Activated naive CD4-positive, alpha-beta T cell treated with anti-CD3 and anti-CD28 coated beads, Interleukin-2, amount 50 U/mL, for 16 hours (primary cell): Measurements from ENCODE around the gene FUT6.
A peak's percentile ranks its signal among the peaks of the same experiment; 100 is the strongest.

Experiments
- DNase-seq: peaks from one replicate; pipeline ENCODE4 v3.0.0-alpha.2; 2020

Gene FUT6

DNA sequence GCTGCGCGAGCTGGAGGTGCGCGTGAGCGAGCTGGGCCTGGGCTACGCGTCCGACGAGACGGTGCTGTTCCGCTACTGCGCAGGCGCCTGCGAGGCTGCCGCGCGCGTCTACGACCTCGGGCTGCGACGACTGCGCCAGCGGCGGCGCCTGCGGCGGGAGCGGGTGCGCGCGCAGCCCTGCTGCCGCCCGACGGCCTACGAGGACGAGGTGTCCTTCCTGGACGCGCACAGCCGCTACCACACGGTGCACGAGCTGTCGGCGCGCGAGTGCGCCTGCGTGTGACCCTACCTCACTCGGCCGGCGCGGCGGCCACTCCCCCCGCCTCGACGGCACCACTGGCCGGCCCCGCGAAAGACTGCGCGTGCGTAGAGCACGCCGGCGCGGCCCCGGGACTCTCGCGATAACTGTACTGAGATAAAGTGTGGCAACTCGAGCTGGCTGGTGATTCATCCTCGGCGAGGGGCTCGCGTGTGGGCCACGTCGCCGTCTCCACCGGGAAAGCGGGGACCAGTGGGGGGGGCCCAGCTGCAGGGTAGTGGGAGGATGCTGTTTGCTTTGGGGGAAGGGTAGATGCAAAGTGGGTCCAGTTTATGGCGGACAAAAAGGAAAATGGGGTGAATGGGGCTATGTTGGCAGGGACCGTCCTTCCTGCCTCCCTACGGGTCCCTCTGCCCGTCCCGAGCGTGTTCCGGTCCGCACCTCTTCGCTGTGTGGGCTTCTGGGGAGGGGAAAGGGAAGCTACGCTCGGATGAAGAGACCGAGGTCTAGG lies 11.4 kb downstream of the FUT6 start:
- DNase-seq = peak; percentile 94

- DNase-seq = no peak
Measured at GRCh38 chr19:5827342-5827890, 12.1 kb downstream of the FUT6 start.

- DNase-seq = peak; percentile 23
Measured at GRCh38 chr19:5826531-5827341, 12.8 kb downstream of the FUT6 start.

DNA sequence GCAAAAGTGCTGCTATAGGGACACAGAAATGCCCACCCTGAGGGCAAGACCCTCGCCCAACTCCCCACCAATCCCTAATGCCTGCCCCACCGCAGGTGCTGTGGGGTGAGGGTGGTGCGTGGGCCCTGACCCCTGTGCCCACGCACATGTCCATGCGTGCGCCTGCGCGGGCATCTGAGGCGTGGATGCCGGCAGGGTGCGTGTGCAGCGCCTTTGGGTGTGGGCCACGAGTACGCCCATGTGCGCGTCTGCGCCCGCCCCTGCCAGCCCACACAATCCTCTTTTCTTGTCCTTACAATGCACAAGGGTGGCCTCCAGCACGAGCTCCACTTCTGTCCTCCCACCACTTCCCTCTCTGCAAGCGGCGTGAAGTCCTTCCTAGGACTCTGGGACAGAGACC lies 14.3 kb downstream of the FUT6 start:
- DNase-seq = no peak

DNA sequence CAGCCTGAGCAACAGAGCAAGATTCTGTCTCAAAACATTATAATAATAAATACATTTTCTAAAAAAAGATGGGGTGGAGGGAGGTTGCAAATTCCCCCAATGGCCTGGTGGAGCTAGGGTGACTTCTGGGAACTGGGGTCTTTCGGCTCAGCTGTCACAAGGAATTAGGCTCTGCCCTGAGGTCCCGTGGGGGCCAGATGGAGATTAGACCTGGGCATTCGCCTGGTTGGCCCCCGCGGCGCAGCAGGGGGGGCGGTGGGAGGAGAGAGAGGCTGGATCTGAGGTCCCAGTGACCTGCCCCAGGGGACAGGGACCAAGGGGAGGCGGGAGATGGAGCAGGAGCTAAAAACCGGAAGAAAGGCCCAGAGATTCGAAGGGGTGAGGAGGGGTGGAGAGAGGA lies 14.8 kb downstream of the FUT6 start:
- no peak for DNase-seq

DNA sequence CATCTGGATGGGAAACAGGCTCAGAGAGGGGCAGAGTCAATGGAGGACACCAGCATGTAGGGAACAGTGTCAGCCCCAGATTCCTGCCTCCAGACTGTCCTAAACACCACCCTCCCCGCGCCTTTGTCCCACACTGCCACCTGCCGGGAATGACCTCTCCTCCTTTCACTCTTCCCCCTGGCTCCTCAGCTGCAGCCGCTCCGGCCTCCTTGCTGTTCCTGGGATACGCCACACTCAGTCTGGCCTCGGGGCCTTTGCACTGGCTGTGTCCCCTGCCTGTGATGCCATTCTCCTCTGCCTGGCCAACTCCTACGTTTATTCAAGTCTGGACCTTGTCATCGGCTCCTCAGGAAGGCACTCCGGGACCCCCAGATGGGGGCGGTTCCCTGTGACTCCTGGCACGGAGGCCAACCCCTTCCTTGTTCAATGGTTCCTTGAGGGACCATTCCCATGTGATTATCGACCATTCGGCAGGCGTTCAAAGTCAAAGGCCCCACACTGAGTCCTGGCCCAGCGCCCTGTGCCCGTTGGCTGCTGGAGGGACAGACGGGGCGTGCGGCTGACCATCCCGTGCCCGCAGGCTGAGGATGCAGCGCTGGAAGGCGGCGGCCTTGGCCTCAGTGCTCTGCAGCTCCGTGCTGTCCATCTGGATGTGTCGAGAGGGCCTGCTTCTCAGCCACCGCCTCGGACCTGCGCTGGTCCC lies 15.8 kb downstream of the FUT6 start:
- DNase-seq = no peak

GRCh38 chr19:5822181-5822844 lies 17.2 kb downstream of the FUT6 start:
- no peak for DNase-seq

- no peak for DNase-seq
Measured at GRCh38 chr19:5821521-5822180, 17.9 kb downstream of the FUT6 start.

GRCh38 chr19:5820785-5821184 lies 18.7 kb downstream of the FUT6 start:
- DNase-seq = no peak

DNA sequence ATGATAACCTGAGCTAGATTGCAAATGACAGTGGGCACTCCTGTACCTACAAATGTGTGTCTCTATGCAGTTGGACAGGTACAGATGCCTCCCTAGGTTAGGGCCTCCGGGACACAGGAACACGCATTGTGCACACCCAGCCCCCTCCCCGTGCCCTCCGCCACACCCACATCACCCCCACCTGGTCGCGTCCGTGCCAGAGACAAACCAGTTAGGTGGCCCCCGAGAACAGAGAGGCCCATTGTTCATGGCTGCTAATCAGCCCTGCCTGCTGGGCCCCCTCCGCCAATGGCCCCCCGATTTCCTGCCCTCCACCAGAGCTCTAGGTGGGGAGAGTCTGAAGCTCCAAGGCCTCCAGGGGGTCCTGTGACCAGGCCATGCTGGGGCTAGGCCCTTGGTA lies 20.9 kb downstream of the FUT6 start:
- DNase-seq = no peak

DNA sequence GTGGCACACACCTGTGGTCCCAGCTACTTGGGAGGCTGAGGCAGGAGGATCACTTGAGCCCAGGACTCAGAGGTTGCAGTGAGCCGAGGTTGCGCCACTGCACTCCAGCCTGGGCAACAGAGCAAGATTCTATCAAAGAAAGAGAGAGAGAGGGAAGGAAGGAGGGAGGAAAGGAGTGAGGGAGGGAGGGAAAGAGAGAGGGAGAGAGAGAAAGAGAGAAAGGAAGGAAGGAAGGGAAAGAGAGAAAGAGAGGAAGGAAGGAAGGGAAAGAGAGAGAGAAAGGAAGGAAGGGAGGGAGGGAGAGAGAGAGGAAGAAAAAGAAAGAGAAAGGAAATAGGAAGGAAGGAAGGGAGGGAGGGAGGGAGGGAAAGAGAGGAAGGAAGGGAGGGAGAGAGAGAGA lies 22.3 kb downstream of the FUT6 start:
- DNase-seq = no peak

DNA sequence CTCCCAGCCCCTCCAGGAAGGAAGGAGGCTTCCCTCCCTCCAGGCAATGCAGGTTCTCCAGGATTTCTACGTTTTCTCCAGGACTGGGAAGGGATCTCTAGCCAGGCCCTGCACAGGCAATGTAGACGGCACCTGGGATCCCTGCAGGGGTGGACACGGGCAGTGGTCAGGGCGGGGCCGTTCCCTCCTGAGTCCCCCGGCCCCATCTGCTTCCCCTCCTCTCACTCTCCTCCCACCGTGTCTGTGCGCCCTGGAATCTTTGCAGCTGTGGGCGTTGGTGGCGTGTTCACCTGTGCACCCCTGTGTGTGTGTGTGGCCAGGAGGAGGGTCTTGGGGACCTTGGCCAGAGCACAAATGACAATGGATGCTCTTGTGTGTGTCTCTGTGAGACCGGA lies 24.7 kb downstream of the FUT6 start:
- DNase-seq = no peak

GRCh38 chr19:5814123-5814851 lies 25.2 kb downstream of the FUT6 start:
- DNase-seq = no peak

DNA sequence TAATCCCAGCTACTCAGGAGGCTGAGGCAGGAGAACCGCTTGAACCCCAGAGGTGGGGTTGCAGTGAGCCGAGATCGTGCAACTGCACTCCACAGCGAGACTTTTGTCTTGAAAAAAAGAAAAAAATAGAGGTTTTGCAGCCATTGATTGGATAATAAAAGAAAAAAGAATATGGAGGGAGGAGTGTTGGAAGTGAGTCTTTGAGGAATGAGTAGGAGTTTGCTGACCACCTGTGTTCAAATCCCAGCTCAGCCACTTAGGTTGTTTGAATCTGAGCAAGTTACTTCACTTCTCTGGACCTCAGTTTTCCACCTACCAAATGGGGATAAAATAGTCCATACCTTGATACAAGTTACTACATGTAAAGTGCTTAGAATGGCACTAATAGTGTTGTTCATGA lies 28.4 kb downstream of the FUT6 start:
- no peak for DNase-seq

GRCh38 chr19:5809469-5809868 lies 30.0 kb downstream of the FUT6 start:
- no peak for DNase-seq

- DNase-seq = no peak
Measured at GRCh38 chr19:5809053-5809452, 30.4 kb downstream of the FUT6 start.

DNA sequence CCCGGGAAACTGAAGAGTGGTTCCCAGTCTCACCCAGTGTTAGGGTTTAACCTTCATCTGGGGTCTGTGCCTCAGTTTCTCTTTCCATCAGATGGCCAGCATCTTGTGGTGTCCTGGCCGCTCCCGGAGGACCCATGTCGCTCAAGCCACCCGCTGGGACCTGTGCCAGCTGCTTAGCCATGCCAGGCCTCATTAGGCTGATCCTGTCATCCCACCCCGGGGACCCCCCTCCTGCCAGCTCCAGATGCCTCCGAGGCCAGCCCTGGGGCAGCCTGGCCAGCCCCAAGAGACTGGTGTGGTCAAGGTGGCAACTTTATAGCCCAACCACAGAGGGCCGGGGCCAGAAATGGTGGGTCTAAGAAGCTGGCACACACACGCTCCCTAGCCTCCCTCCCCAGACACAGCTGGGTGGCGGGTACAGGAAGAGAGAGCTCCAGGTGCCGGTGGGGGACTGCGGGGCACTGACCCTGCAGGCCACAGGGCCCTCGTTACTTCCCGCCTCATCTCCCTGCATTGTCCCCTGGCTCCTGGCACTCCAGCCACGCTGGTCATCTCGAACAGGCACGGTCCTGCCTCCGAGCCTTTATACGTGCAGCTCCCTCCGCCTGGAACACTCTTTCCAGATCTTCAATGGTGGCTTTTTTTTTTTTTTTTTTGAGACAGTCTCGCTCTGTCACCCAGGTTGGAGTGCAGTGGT lies 31.2 kb downstream of the FUT6 start:
- DNase-seq = no peak

DNA sequence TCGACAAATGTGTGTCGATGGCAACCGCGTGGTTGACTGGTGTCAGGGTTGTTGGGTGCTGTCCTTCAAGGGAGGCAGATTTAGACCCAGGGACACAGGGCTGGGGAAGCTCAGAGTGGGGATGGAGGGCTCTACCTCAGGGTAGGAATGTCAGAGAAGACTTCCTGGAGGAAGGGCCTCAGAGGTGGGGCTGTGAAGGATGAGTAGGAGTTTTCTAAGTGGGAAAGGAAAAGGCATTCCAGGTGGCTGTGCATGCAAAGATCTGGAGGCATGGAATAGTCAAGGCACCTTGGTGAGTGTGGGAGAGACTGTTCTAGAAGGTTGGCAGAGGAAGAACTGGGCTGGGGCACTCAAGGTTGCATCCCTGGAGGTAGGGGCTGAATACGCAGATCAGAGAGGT lies 32.6 kb downstream of the FUT6 start:
- no peak for DNase-seq

DNA sequence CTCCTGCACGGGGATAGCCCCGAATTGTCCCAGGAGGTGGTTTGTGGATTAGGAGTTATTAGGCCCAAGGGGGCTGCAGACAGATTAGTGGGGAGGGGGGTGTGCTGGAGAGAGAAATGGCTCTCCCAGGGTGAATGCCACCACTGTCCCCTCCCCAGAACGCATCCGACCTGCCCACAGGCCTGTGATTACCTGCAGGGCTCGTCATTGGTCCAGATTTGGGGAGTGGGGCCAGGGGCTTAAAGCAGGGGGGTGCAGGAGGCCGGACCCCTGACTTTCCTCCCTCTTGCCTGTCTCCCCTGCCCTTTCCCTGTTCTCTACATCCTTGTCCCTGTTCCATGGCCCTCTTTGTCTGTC lies 33.4 kb downstream of the FUT6 start:
- DNase-seq = no peak

GRCh38 chr19:5805462-5806132 lies 33.9 kb downstream of the FUT6 start:
- peak; percentile 72 for DNase-seq
